Ovary (tissue), 9 donors: ENCODE results near the gene CENPN. TPM values are rescaled to one million over a fixed set of nuclear protein-coding genes. Genes with fewer than 3 reads are reported as not detected.

ENCODE experiments used
- DNase-seq, 5 donors: peaks; one replicate each; pipeline ENCODE4 v3.0.0-alpha.2; 2019 to 2020
- H3K27ac ChIP-seq, 2 donors: fragments of 200-600 bp; one replicate each; pipeline versions ENCODE4 v1.5.1 to v1.8.0; 2019 to 2022
- H3K27me3 ChIP-seq: fragments of 200-600 bp; one replicate; pipeline ENCODE4 v1.8.0; 2022
- H3K36me3 ChIP-seq: fragments of 200-600 bp; sonication (generic); one replicate; pipeline ENCODE4 v1.5.1; 2019
- H3K4me1 ChIP-seq: one replicate; pipeline ENCODE4 v1.8.1; 2013; ENCODE audit warnings: mild to moderate bottlenecking, moderate library complexity; ENCODE audit not compliant: insufficient read depth
- H3K4me3 ChIP-seq: fragments of 200-600 bp; sonication (generic); one replicate; pipeline ENCODE4 v1.5.1; 2017
- H3K9me3 ChIP-seq, 2 donors: fragments of 200-600 bp in 1 of 2; sonication (generic) in 1 of 2; one replicate each; pipeline versions ENCODE4 v1.5.1 to v1.8.1; 2013 to 2019; ENCODE audit warnings: mild to moderate bottlenecking in 1 of 2, moderate library complexity in 1 of 2
- EP300 ChIP-seq: sonication (generic); formaldehyde crosslinking; IDR thresholded peaks from one replicate; pipeline ENCODE4 v1.6.1; 2017; ENCODE audit warnings: antibody characterized with exemption
- POLR2A ChIP-seq: fragments of 450-650 bp; IDR thresholded peaks from one replicate; pipeline ENCODE4 v1.6.1; 2017; ENCODE audit warnings: antibody characterized with exemption, mild to moderate bottlenecking, moderate library complexity
- WGBS, 3 donors: extraction: QIAGEN DNeasy Blood & Tissue Kit in 1 of 3; methylation state at CpG; one replicate each; pipeline versions ENCODE4 v1.1.5 to v1.1.7; 2013 to 2017; 5-methylcytosine and 5-hydroxymethylcytosine counted together
- intact Hi-C, 4 donors: fragments of 100-400 bp; cut with DNase I; formaldehyde crosslinking; loops; one replicate each; pipeline versions ENCODE4 v1.11.0 to v1.15.1; 2022 to 2023
- polyA plus RNA-seq, 2 donors: library from polyadenylated mRNA; stranded (reverse); fragments of 200-250 nt in 1 of 2; fragments of 350-450 nt in 1 of 2; fragmentation: Illumina TruSeq in 1 of 2; extraction: RNeasy Lipid Tissue Mini Kit (QIAGEN cat#74804) in 1 of 2; gene quantifications; one replicate each; pipeline ENCODE4 v1.2.3, GENCODE V29; 2013 to 2014
- total RNA-seq, 7 donors: library from RNA; depleted of rRNA in 2 of 7; stranded (reverse); fragments of >200 nt in 2 of 7; fragmentation: NEBNext Ultra II Directional in 3 of 7; extraction: Animal tissue kit (Norgen Biotek cat#: 25700) in 3 of 7; gene quantifications; one replicate each; pipeline versions ENCODE4 v1.1.0 to v1.2.4, GENCODE V29; 2016 to 2023
- TF ChIP-seq, protein P1 (sequence below), 3 donors: fragments of 450-650 bp in 2 of 3; fragments of 200-600 bp in 1 of 3; IDR thresholded peaks; one replicate each; pipeline versions ENCODE4 v1.5.1 to v1.8.0; 2016 to 2022; ENCODE audit warnings: antibody characterized with exemption in 3 of 3, mild to moderate bottlenecking in 1 of 3
- donor health status: DM: no; HTN: no; CAD: no; lungs with moderate emphysema.
- donor health status: DM: no; HTN: no; CAD: no.
- donor health status: Bipolar disorder and iron deficiency.
- donor health status: DM: yes; HTN: yes; CAD: no.
- donor health status: DM: no; HTN: no; CAD: no.
- donor health status: DM: yes; HTN: yes; CAD: no.

CENPN gene
- total and polyA plus RNA-seq, 9 donors: 1.4 to 8.2 (median 2.8) TPM

DNA sequence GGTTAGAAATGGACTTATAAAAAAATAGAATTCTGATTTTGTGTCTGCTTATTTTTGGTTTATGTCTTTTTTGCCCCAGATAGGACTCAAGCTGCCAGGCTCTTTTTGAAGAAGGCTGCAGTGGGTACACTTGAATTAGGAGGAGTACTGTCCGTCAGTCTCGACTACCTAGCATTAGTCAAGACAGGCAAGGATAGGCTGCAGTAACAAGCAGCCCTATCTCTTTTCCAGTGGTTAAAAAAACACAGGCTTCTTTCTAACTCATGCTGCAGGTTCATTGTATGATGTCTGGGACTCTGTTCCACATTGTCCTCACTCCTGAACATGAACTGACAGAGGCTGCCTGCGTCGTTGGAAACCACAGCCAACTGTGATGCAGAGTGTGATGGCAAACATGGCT lies 62.0 kb downstream of the CENPN start:
- H3K4me1 ChIP-seq: no peaks in the 10 kb centered on the region
- WGBS, 3 donors: 89 to 96% (median 95%) methylated on average over 4 of the region's 4 CpGs

DNA sequence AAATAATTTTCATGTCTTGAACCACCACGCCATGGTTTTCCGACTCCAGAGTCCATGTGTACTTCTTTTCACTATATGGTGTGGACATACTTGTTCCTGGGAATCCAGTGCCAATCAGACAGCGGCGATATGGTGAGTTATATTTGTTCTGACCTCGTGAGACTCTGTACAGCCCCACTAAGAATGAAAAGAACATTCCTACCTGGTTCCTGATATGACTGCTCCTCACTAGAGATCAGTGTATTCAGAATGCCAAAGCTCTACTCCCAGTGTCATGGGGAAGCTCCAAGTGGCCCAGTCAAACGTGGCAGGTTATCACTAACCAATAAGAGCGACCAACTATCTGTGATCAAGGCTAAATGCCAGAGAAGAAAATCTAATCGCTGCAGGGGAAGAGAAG lies 64.0 kb downstream of the CENPN start:
- intact Hi-C loops: no loop called here
- Histone ChIP-seq H3K36me3 (no peaks in the 10 kb centered on the region), H3K4me1 (no peaks in the 10 kb centered on the region), H3K4me3 (no peak overlapping the region), H3K9me3 (no peaks in the 10 kb centered on the region), H3K27ac (no peak overlapping the region), H3K27me3 (no peaks in the 10 kb centered on the region)
- WGBS, 3 donors: 75 to 80% (median 78%) methylated on average over 8 of the region's 8 CpGs
- TF ChIP-seq POLR2A (no peak), EP300 (no peak)
- TF ChIP-seq, protein P1, sequence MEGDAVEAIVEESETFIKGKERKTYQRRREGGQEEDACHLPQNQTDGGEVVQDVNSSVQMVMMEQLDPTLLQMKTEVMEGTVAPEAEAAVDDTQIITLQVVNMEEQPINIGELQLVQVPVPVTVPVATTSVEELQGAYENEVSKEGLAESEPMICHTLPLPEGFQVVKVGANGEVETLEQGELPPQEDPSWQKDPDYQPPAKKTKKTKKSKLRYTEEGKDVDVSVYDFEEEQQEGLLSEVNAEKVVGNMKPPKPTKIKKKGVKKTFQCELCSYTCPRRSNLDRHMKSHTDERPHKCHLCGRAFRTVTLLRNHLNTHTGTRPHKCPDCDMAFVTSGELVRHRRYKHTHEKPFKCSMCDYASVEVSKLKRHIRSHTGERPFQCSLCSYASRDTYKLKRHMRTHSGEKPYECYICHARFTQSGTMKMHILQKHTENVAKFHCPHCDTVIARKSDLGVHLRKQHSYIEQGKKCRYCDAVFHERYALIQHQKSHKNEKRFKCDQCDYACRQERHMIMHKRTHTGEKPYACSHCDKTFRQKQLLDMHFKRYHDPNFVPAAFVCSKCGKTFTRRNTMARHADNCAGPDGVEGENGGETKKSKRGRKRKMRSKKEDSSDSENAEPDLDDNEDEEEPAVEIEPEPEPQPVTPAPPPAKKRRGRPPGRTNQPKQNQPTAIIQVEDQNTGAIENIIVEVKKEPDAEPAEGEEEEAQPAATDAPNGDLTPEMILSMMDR (IDR thresholded peaks at IDR 0.05): no peak
- DNase-seq: no peak

More for the DNA sequence above, 62.0 kb downstream of the CENPN start:
- Histone ChIP-seq H3K27ac (no peak overlapping the region), H3K4me3 (no peak overlapping the region), H3K27me3 (no peaks in the 10 kb centered on the region), H3K36me3 (no peaks in the 10 kb centered on the region), H3K9me3 (no peaks in the 10 kb centered on the region)
- no peak for TF ChIP-seq EP300
- TF ChIP-seq, protein P1 (IDR thresholded peaks at IDR 0.05): no peak
- intact Hi-C loops: no loop called here
- DNase-seq: no peak

DNA sequence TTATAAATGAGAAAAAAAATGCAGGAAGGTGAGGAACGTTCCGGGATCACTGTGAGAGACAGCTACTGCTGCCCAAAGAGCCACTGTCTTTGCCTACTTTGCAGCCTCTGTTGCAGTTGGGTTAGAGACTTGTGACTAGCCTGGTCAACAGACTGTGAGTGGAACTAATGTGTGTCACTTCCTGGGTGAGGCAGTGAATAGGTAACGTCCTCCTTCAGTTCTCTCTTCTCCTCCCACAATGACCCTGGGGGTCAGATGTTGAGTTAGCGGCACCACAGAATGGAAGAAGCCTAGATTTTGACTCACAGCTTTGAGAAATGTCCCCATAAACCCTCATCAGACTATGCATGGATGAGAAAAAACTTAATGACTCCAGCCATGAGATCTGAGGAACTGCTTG lies 64.8 kb downstream of the CENPN start:
- WGBS, 3 donors: 76 to 88% (median 83%) methylated on average over 4 of the region's 4 CpGs
- H3K27me3 ChIP-seq: no peaks in the 10 kb centered on the region
- no peak overlapping the region for H3K4me3 ChIP-seq
- DNase-seq: no peak
- H3K4me1 ChIP-seq: no peaks in the 10 kb centered on the region
- TF ChIP-seq EP300 (no peak), POLR2A (no peak)
- TF ChIP-seq, protein P1 (IDR thresholded peaks at IDR 0.05): no peak
- intact Hi-C loops: no loop called here
- no peak overlapping the region for H3K27ac ChIP-seq
- H3K9me3 ChIP-seq: no peaks in the 10 kb centered on the region
- no peaks in the 10 kb centered on the region for H3K36me3 ChIP-seq

DNA sequence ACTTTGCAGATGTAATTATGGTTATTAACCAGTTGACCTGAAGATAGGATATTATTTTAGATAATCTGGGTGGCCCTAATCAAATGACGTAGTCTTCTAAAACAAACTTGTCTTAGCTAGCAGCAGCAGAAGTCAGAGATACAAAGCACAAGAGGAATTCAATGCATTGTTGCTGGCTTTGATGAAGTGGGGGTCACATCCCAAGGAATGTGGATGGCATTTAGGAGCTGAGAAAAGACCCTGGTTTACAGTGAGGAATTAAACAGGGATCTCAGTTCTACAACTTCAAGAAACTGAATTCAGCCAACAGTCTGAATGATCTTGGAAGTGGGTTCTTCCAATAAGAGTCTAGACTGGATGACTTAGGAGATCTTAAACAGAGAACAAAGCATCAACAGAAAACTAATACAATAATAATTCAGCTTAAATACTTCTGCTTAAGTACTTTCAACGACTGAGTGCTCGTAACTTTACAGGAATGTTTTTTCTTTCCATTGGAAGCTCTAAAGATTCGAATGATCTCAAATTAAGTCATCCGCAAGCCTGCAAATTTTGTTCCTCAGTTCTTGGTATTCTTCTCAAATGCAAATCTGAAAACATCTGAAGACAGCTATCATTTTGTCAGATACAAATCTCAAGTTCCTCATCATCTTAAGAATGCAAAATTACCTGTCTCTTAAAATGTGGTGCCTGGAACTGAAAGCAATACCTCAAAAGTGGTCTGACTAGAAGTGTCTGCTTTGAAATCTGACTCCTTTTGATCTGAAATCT lies 66.7 kb downstream of the CENPN start:
- intact Hi-C loops: no loop called here
- Histone ChIP-seq H3K27ac (no peak overlapping the region), H3K36me3 (no peaks in the 10 kb centered on the region), H3K27me3 (no peaks in the 10 kb centered on the region), H3K9me3 (no peaks in the 10 kb centered on the region), H3K4me1 (no peaks in the 10 kb centered on the region), H3K4me3 (no peak overlapping the region)
- TF ChIP-seq EP300 (no peak), POLR2A (no peak)
- TF ChIP-seq, protein P1 (IDR thresholded peaks at IDR 0.05): no peak
- no peak for DNase-seq
- 72 to 74% (median 73%) methylated on average over 5 of the region's 5 CpGs for WGBS, 3 donors
